Measurements from ENCODE around the gene CCL8.

DNA sequence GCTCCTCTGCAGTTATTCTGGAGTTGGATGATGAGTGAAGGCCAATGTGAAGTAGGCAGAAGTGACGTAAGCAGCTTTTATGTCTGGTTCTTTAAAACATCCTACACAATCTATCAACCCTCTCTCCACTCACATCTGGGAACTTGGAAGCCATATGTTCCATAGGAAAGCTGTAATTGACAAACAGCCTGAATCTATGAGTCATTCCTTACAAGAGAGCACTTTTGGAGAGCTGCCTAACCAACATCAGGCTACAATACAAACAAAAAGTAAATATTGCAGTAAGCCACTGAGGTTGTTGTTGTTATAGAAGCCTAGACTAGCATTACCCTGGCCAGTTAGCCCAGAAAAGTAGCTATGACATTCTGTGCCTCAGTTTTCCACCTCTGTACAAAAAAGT, 43.4 kb upstream of the CCL8 start:
- TF ChIP-seq, protein P1, sequence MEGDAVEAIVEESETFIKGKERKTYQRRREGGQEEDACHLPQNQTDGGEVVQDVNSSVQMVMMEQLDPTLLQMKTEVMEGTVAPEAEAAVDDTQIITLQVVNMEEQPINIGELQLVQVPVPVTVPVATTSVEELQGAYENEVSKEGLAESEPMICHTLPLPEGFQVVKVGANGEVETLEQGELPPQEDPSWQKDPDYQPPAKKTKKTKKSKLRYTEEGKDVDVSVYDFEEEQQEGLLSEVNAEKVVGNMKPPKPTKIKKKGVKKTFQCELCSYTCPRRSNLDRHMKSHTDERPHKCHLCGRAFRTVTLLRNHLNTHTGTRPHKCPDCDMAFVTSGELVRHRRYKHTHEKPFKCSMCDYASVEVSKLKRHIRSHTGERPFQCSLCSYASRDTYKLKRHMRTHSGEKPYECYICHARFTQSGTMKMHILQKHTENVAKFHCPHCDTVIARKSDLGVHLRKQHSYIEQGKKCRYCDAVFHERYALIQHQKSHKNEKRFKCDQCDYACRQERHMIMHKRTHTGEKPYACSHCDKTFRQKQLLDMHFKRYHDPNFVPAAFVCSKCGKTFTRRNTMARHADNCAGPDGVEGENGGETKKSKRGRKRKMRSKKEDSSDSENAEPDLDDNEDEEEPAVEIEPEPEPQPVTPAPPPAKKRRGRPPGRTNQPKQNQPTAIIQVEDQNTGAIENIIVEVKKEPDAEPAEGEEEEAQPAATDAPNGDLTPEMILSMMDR (IDR thresholded peaks at IDR 0.05): no peak
- no peak for TF ChIP-seq POLR2A (IDR thresholded peaks at IDR 0.05)
